Measurements from ENCODE around the gene PTGIR.
A peak's percentile ranks its signal among the peaks of the same experiment; 100 is the strongest.

The PTGIR gene

DNA sequence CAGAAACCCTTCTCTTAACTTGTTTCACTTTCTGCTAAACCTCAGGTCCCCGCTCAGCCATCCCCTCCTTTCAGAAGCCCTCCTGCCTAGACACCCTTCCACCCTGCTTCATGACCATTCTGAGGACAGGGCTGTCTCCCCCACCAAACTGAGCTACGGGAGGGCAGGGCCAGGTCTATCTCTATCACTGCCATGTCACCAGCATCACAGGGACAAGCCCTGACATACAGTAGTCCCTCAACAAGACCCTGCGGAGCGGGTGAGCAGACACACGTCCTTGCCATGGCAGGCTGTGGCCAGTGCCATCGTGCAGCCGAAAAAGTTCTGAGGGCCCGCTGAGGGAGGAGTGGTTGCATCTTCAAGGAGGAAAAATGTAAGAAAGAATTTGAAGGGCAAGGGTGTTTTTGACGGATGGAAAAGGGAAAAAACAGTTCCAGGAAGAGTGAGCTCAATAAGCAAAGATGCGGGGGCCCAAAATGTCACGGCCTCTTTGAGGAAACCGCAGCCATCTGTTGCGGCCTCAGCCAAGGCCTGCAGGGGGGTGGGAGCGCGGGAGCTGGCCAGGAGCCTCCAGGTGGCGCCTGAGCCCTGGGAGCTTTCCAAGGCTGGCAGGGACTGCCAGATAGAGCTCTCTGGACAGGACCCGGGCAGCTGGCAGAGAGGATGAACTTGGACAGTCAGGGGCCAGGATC is 8.1 kb downstream of the PTGIR start:
- Histone ChIP-seq H3K27ac (peak overlapping the region; percentile 88), H3K36me3 (no peaks in the 10 kb centered on the region), H3K27me3 (ENCODE audit: insufficient read depth, low read depth, severe bottlenecking) (no peaks in the 10 kb centered on the region), H3K4me3 (ENCODE audit: low read depth, low read length) (no peak overlapping the region), H3K9me3 (ENCODE audit: severe bottlenecking) (no peaks in the 10 kb centered on the region)
- TF ChIP-seq, protein P1, sequence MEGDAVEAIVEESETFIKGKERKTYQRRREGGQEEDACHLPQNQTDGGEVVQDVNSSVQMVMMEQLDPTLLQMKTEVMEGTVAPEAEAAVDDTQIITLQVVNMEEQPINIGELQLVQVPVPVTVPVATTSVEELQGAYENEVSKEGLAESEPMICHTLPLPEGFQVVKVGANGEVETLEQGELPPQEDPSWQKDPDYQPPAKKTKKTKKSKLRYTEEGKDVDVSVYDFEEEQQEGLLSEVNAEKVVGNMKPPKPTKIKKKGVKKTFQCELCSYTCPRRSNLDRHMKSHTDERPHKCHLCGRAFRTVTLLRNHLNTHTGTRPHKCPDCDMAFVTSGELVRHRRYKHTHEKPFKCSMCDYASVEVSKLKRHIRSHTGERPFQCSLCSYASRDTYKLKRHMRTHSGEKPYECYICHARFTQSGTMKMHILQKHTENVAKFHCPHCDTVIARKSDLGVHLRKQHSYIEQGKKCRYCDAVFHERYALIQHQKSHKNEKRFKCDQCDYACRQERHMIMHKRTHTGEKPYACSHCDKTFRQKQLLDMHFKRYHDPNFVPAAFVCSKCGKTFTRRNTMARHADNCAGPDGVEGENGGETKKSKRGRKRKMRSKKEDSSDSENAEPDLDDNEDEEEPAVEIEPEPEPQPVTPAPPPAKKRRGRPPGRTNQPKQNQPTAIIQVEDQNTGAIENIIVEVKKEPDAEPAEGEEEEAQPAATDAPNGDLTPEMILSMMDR (IDR thresholded peaks at IDR 0.05; ENCODE audit: low read depth, low read length) = peak; percentile 77
- peak; percentile 92 for DNase-seq

DNA sequence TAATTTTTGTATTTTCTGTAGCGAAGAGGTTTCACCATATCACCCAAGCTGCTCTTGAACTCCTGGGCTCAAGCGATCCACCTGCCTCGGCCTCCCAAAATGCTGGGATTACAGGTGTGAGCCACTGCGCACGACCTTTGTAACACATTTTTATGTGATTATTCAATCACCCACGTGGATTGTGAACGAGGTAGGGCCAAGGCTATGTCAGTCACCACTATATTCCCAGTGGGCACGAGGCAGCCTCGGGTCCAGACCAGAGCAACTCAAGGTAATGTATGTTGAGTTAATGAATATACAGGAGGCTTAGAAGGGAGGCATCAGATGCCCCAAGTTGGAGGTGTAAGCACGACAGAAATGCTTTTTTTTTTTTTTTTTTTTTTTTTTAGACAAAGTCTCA is 8.9 kb downstream of the PTGIR start:
- Histone ChIP-seq H3K4me3 (ENCODE audit: low read depth, low read length) (no peak overlapping the region), H3K9me3 (ENCODE audit: severe bottlenecking) (no peaks in the 10 kb centered on the region), H3K27ac (no peak overlapping the region), H3K36me3 (no peaks in the 10 kb centered on the region; the same call in 1 of the 2 replicates), H3K27me3 (ENCODE audit: insufficient read depth, low read depth, severe bottlenecking) (no peaks in the 10 kb centered on the region)
- TF ChIP-seq, protein P1 (IDR thresholded peaks at IDR 0.05; ENCODE audit: low read depth, low read length) = no peak
- no peak for DNase-seq

DNA sequence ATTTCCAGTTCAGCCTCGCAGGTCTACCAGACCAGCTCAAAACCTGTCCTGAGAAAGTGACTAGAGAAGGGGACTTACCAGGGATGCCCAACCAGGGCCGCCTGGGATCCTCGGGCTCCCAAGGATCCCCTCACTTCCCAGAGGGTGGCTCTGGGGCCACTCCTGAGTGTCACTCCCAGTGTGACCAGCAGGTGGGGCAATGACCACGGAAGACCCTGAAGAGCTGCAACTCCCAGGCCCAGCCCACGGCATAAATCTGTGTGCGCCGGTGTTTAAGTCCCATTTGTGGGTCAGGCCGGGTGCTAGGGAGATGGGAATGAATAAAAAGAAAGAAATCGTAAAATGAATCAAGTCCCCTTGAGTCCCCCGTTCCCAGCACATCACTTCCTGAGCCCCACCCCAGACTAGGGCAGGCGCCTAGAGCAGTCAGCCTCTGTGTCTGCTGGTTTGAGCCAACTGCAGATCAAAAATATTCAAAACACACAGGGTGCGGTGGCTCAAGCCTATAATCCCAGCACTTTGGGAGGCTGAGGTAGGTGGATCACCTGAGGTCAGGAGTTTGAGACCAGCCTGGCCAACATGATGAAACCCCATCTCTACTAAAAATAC is 10.7 kb downstream of the PTGIR start:
- Histone ChIP-seq H3K4me3 (ENCODE audit: low read depth, low read length) (no peak overlapping the region), H3K9me3 (ENCODE audit: severe bottlenecking) (no peaks in the 10 kb centered on the region), H3K36me3 (peaks cover 9% of the 10 kb centered on the region), H3K27ac (peak overlapping the region; percentile 52; the same call in 1 of the 2 replicates), H3K27me3 (ENCODE audit: insufficient read depth, low read depth, severe bottlenecking) (no peaks in the 10 kb centered on the region)
- TF ChIP-seq, protein P1 (IDR thresholded peaks at IDR 0.05; ENCODE audit: low read depth, low read length) = peak; percentile 75
- peak; percentile 90 for DNase-seq

DNA sequence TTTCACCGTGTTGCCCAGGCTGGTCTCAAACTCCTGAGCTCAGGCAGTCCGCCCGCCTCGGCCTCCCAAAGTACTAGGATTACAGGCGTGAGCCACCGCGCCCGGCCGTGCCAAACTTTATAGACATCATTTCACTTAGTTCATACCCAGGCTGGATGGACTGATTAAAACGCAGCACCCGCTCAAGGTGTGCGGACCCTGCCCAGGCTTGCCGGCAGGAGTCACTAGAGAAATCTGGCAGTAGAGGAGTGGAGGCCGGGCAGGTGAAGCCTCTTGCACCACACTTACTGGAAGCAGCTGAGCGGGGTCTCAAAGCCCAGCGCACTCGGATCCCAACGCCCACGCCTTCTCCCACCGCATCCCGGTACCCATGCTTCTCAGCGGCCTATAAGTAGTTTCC is 11.4 kb downstream of the PTGIR start:
- TF ChIP-seq, protein P1 (IDR thresholded peaks at IDR 0.05; ENCODE audit: low read depth, low read length) = no peak
- H3K27me3 ChIP-seq (ENCODE audit: insufficient read depth, low read depth, severe bottlenecking) = no peaks in the 10 kb centered on the region
- no peaks in the 10 kb centered on the region for H3K9me3 ChIP-seq (ENCODE audit: severe bottlenecking)
- H3K36me3 ChIP-seq = peaks cover 16% of the 10 kb centered on the region
- no peak overlapping the region; the same call in 1 of the 2 replicates for H3K27ac ChIP-seq
- no peak for DNase-seq
- H3K4me3 ChIP-seq (ENCODE audit: low read depth, low read length) = no peak overlapping the region

DNA sequence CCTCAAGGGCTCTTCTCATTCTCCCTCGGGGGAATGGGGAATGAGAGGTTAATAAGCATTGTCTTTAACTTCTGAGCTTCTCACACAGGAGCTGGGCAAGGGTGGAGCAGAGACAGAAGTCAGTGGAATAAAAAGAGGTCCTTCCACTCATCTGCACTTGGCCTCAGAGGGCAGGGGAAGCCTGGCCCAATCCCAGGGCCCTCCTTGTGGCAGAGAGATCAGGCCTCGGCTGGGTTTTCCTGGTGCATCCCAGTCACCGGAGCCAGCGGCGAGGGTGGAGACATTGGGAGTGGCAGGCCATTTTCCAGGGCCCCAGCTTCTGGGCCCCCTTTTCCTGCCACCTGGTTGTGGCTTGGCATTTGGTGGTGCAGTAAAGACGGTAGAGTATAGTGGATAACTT is 13.1 kb downstream of the PTGIR start:
- TF ChIP-seq, protein P1 (IDR thresholded peaks at IDR 0.05; ENCODE audit: low read depth, low read length) = no peak
- no peaks in the 10 kb centered on the region for H3K9me3 ChIP-seq (ENCODE audit: severe bottlenecking)
- peaks cover 32% of the 10 kb centered on the region for H3K36me3 ChIP-seq
- no peaks in the 10 kb centered on the region for H3K27me3 ChIP-seq (ENCODE audit: insufficient read depth, low read depth, severe bottlenecking)
- H3K27ac ChIP-seq = no peak overlapping the region
- no peak for DNase-seq
- H3K4me3 ChIP-seq (ENCODE audit: low read depth, low read length) = no peak overlapping the region

Data from WERI-Rb-1 (cell line).